GM21381 (cell line): ENCODE measurements around the gene RNF103.

Experiments used
- ATAC-seq: cut with Tn5 transposase; IDR thresholded peaks from one replicate; pipeline ENCODE4 v1.9.1; 2021; ENCODE audit warnings: mild to moderate bottlenecking, moderate library complexity; ENCODE audit not compliant: unreplicated experiment

The RNF103 gene

GRCh38 chr2:86577817-86578456, 45.7 kb downstream of the RNF103 start:
- ATAC-seq, result no peak

GRCh38 chr2:86570059-86570458, 53.6 kb downstream of the RNF103 start:
- ATAC-seq, result no peak

DNA sequence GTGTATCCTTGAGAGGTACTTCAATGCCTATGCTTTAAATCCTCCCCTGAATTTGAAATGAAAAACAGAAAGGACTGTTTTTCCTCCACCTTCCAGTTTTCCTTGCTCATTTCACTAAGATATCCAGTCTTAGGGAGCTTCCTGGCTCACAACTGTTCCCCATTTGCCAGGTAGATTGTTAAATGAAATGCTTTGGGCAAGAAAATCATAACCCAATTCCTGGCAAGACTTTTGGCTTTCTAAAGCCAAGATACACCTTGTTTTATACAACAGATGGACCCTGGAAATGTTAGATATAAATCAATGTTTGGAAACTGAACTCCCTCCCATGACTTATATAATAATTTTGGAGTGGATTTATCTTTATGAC, 56.9 kb downstream of the RNF103 start:
- no peak for ATAC-seq

DNA sequence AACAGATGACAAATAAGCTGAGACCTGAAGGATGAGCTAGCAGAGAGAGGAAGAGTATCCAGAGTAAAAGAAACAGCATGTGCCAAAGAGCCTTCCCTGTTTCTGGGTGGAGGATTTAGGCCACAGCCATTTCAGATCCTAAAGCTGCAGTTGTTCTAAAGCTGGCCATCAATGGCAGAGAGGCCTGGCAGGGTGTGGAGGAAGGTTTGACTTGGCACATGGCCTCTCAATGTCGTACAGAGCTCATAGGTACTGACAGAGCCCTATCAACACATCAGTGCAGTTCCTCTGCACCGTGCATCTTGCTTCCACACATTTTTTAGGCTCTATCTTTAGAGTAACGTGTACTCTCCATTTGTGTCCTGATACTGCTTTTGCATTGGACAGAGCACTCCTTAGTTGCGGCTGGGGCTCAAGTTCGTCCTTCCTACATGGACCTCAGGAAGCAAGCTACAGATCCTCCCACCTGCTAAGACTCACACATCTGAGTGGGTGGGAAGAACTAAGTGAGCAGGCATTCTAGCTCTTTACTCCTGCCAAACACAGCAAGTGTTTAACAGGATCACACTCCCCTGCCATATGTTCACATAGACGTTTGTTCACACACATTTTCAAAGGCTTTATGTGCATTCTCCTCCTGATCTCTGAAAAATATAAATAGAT, 57.4 kb downstream of the RNF103 start:
- no peak for ATAC-seq

- ATAC-seq, result no peak
These were observed 60.0 kb downstream of the RNF103 start for GRCh38 chr2:86563650-86564061.

GRCh38 chr2:86562922-86563649, 60.6 kb downstream of the RNF103 start, which contains the start of gene CHMP3:
CHMP3 (minus strand) TSS chr2:86563443; CDS start chr2:86563348, 95 bp downstream.
- peak; percentile 84 for ATAC-seq

DNA sequence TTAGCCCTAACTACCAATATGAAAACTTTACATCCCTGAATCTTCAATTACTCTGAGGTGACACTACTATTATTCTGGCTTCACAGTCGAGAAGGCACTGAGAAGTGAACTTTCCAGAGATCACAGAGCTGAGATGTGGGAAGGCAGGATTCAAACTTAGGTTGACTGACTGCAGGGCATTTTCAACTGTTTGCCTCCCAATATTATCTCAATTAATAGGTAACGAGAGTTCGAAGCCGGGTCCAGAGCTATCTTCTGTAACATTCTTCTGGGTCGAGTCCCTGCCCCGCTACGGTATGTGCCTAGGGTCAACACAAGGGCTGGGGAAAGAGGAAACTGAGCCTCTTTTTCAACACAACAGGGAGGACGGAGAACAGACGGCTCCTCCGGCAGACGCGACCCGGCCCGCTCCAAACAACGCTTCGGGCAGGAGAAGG, 61.2 kb downstream of the RNF103 start:
- ATAC-seq, result no peak

DNA sequence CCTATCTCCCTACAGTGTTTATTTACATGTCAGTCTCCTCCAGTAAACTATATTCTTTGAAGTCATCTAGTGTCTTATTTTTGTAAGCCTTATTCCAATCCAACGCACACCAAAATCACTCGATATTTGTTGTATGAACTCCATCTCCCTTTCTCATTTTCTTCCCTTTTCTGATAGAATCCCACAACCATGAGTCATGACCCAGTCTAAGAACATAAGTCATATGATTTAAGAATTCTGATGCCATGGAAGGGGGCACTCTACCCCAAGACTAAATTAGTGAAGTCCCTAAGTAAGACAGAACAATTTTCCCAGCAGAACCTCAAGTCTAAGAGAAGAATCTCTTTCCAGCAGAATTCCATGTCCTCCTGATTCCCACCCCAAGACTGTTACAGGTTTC, 65.8 kb downstream of the RNF103 start:
- no peak for ATAC-seq

GRCh38 chr2:86556508-86556907, 67.2 kb downstream of the RNF103 start:
- ATAC-seq, result no peak
